IPS-18c (cell line): ENCODE measurements around the gene DPP6.

Source experiments
- H3K4me3 ChIP-seq: 2 replicates; pipeline ENCODE4 v1.7.0; 2013; ENCODE audit warnings: low read depth, mild to moderate bottlenecking, low read length, moderate library complexity; ENCODE audit not compliant: insufficient read depth
- H3K9me3 ChIP-seq: one replicate; pipeline ENCODE4 v1.6.1; 2013; ENCODE audit warnings: mild to moderate bottlenecking, low read length, moderate library complexity; ENCODE audit not compliant: control insufficient read depth, insufficient read depth

Gene DPP6

GRCh38 chr7:154858836-154859537, 806.8 kb downstream of the DPP6 start:
- Histone ChIP-seq H3K4me3 (no peak overlapping the region), H3K9me3 (peaks cover 2% of the 10 kb centered on the region)

DNA sequence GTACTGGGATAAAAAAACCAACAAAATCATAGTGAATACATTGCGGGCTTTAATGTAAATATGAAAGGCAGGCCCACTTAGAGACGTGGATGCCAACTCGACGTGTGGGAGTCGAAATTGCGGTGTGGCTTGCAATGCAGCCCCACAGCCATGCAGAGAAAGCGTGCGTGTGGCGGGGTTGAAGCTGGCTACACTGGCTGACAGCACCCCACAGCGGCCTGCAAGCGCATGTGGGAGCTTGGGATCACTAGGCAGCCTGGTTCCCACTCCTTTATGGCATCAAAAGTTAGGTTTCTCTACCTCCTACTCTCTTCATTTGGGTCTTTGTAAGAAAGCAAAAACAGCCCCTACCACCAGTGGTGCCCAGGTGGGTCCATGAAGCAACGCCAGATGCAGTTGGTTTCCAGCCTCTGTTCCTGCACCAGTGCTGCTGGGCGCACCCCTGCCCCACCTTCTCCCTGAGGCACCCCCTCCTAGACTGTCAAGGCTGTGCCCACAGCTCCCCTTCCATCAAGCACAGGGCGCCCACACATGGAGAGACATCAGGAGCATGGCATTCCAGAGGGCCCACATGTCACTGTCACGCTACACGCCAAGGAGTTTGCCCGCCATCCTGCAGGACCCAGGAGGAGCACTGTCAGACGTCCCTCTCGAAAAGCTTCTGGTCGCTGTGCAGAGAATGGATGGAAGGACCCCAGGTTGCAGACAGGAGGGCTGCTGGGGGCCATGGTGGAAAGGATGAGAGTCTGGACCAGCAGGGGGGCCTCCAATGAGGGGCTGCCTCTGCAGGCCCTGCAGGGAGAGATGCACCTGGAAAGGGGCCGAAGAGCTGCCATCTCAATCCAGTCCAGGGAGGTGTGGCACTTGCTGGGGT, 807.8 kb downstream of the DPP6 start:
- Histone ChIP-seq H3K4me3 (no peak overlapping the region), H3K9me3 (peaks cover 2% of the 10 kb centered on the region)

- Histone ChIP-seq H3K9me3 (peaks cover 2% of the 10 kb centered on the region), H3K4me3 (no peak overlapping the region)
Measured at GRCh38 chr7:154860621-154861375, 808.6 kb downstream of the DPP6 start.

- Histone ChIP-seq H3K9me3 (peaks cover 2% of the 10 kb centered on the region), H3K4me3 (no peak overlapping the region)
Measured at GRCh38 chr7:154861589-154861988, 809.4 kb downstream of the DPP6 start.

GRCh38 chr7:154862153-154862791, 810.1 kb downstream of the DPP6 start:
- no peak overlapping the region for H3K4me3 ChIP-seq
- H3K9me3 ChIP-seq, result peaks cover 2% of the 10 kb centered on the region

GRCh38 chr7:154863766-154864522, 811.7 kb downstream of the DPP6 start:
- H3K4me3 ChIP-seq, result no peak overlapping the region
- no peaks in the 10 kb centered on the region for H3K9me3 ChIP-seq

- no peak overlapping the region for H3K4me3 ChIP-seq
- H3K9me3 ChIP-seq, result no peaks in the 10 kb centered on the region
Measured at GRCh38 chr7:154864523-154864891, 812.3 kb downstream of the DPP6 start.

- no peaks in the 10 kb centered on the region for H3K9me3 ChIP-seq
- H3K4me3 ChIP-seq, result no peak overlapping the region
Measured at GRCh38 chr7:154865984-154866685, 813.9 kb downstream of the DPP6 start.

DNA sequence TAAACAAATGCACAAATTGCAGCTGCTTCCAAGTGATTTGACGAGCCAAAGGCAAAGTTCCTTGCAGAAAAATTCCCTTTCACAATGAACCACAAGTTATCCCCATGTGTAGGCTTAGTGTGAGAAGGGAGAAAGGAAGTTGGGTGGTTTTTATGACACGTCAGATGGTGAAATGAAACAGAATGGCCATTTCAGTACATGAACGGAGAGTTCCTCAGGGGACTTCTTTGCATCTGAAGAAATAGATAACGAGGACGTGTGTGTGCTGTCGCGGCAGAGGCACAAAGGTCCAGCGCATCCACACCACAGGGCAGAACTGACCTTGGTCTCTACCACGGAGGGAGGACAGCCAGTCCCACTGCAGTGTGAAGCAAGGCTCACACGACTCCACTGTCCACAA, 814.9 kb downstream of the DPP6 start:
- no peak overlapping the region for H3K4me3 ChIP-seq
- H3K9me3 ChIP-seq, result no peaks in the 10 kb centered on the region

DNA sequence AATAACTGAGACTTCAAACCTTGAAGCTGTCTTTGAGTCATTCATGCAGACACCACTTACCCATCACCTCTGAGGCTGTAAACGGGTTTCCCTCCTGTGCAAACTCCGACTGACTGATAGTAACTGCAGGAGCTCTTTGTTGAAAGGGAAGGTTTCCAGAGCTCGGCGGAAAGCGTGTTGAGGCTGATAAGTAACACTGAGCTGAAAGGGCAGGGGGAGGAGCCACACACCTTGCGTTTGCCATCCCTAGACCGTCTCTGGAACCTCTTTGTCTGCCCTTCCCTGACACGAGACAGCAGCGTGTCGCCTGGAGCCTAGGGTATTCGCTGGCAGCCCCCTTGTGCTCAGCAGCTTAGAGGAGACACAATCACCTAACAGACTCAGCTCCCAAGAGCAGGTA, 816.7 kb downstream of the DPP6 start:
- Histone ChIP-seq H3K9me3 (no peaks in the 10 kb centered on the region), H3K4me3 (no peak overlapping the region)

- H3K9me3 ChIP-seq, result no peaks in the 10 kb centered on the region
- H3K4me3 ChIP-seq, result no peak overlapping the region
Measured at GRCh38 chr7:154869436-154869835, 817.2 kb downstream of the DPP6 start.

DNA sequence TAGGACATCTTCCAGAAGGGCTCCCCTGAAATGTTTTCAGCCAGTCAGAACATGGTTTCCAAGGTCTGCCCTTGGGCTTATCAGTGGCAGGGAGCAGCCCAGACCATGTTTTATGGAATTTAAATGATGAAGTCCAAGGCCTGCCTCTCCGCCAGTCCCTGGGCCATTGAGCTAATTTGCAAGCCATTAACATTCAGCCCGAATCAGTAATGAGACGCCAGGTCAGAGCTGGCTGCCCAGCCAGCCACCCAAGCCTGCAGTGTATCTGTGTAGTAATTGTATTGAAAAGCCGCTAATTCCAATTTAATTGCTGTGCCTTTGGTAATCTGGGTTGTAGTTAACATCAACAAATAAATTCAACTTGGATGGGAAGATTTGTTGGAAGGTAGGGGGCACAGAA, 819.3 kb downstream of the DPP6 start:
- H3K4me3 ChIP-seq, result no peak overlapping the region
- H3K9me3 ChIP-seq, result no peaks in the 10 kb centered on the region

GRCh38 chr7:154871928-154872750, 819.9 kb downstream of the DPP6 start:
- H3K9me3 ChIP-seq, result no peaks in the 10 kb centered on the region
- H3K4me3 ChIP-seq, result no peak overlapping the region

DNA sequence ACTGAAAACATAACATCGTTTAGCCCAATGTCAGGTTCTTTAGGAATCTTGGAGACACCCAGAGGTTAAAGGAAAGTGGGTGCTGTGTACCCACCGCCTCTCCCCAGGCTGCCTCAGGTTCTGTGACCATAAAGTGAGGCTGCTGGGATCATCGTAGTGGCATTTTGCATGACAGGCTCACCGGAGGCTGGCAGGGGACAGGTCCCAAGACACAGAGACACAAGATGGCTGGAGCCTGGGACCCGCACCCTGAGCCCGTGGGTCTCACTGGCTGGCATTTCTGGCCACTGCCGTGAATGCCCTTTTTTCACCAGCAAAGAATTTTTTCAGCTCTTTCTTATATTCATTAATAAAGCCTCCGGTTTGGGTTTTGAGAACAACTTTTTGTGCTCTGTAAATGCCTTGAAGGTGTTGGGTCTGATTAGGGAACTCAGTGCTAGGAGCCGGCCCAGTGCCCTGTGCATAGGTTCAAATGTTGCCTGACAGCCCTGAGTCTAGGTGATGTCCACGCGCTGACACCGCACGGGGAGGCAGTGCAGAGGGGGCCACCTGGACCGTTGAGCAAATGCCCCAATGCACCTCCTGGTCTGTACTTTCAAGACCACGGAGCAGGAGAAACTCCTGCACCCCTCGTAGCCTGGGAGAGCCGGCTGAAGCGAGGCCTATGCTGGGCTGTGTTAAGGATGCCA, 820.8 kb downstream of the DPP6 start:
- no peak overlapping the region for H3K4me3 ChIP-seq
- H3K9me3 ChIP-seq, result no peaks in the 10 kb centered on the region

DNA sequence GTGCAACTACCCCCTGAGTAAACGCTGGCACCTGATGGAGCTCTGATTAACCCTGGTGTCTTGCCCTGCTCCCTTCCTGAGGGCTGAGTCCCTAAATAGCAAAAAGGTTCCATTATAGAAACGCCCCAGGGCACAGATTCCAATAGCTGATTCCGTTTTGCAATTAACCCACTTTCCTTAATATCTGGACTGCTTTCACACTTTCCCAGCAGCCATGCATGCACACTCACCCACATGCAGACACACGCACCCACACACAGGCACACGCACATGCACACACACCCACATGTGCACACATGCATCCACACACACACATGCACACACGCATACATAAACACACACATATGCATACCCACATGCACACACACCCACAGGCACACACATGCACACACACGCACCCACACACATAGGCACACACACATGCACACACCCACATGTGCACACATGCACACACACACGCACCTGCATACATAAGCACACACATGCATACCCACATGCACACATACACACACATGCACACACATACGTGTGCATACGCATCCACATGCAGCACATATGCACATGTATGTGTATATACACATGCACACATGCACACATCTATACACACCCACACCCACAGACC, 821.4 kb downstream of the DPP6 start:
- no peaks in the 10 kb centered on the region for H3K9me3 ChIP-seq
- H3K4me3 ChIP-seq, result no peak overlapping the region
